Fibroblast of lung (primary cell): ENCODE data around the gene ITGB8. TPM values are rescaled to one million over a fixed set of nuclear protein-coding genes. Genes with fewer than 3 reads are reported as not detected.

ENCODE experiments used
- DNase-seq, 2 donors: peaks; one replicate each; pipeline versions ENCODE4 v3.0.0 to v3.0.0-alpha.2; 2010; ENCODE audit warnings: low read depth in 2 of 2
- H2AFZ ChIP-seq: 2 replicates; pipeline ENCODE4 v1.5.1; 2012; ENCODE audit warnings: low read length, control low read depth, inconsistent platforms
- H3K27ac ChIP-seq: 2 replicates; pipeline ENCODE4 v1.5.1; 2011; ENCODE audit warnings: low read length, control low read depth; ENCODE audit not compliant: insufficient read depth
- H3K27me3 ChIP-seq: 2 replicates; pipeline ENCODE4 v1.5.1; 2011; ENCODE audit warnings: mild to moderate bottlenecking, low read length; ENCODE audit not compliant: control insufficient read depth, insufficient read depth
- H3K36me3 ChIP-seq: 2 replicates; pipeline ENCODE4 v1.5.1; 2011; ENCODE audit warnings: low read length; ENCODE audit not compliant: control insufficient read depth, insufficient read depth
- H3K4me1 ChIP-seq: 2 replicates; pipeline ENCODE4 v1.5.1; 2011; ENCODE audit warnings: low read length; ENCODE audit not compliant: control insufficient read depth, insufficient read depth; ENCODE audit errors: extremely low read depth
- H3K4me2 ChIP-seq: 2 replicates; pipeline ENCODE4 v1.5.1; 2011; ENCODE audit warnings: low read length, control low read depth; ENCODE audit not compliant: insufficient read depth; ENCODE audit errors: extremely low read depth
- H3K4me3 ChIP-seq, 4 experiments: fragments of 200-600 bp in 1 of 4; sonication (generic) in 1 of 4; replicated peaks in 1 of 4; 2 replicates each; pipeline ENCODE4 v1.5.1; 2011 to 2016; ENCODE audit warnings: low read length in 4 of 4, low read depth in 3 of 4, mild to moderate bottlenecking in 3 of 4, control low read depth in 2 of 4, inconsistent platforms in 1 of 4, mixed read lengths in 1 of 4; ENCODE audit not compliant: insufficient read depth in 1 of 4; ENCODE audit errors: control extremely low read depth in 1 of 4
- H3K79me2 ChIP-seq: 2 replicates; pipeline ENCODE4 v1.5.1; 2012; ENCODE audit warnings: mild to moderate bottlenecking, low read length, inconsistent platforms; ENCODE audit not compliant: control insufficient read depth, insufficient read depth
- H3K9ac ChIP-seq: 2 replicates; pipeline ENCODE4 v1.5.1; 2011; ENCODE audit warnings: mild to moderate bottlenecking, low read length, control low read depth; ENCODE audit not compliant: insufficient read depth
- H3K9me3 ChIP-seq: 2 replicates; pipeline ENCODE4 v1.5.1; 2012; ENCODE audit warnings: low read depth, low read length; ENCODE audit not compliant: control insufficient read depth, insufficient read depth
- H4K20me1 ChIP-seq: 2 replicates; pipeline ENCODE4 v1.5.1; 2011; ENCODE audit warnings: low read length; ENCODE audit not compliant: control insufficient read depth, insufficient read depth; ENCODE audit errors: extremely low read depth
- CTCF ChIP-seq, 2 donors: IDR thresholded peaks in 1 of 2; conservative IDR thresholded peaks in 1 of 2; 1 replicate in 1 of 2; 2 replicates in 1 of 2; pipeline ENCODE4 v1.5.1; 2011 to 2012; ENCODE audit warnings: low read length in 2 of 2, control low read depth in 1 of 2, inconsistent platforms in 1 of 2, low read depth in 1 of 2, mild to moderate bottlenecking in 1 of 2
- EZH2 ChIP-seq: IDR thresholded peaks from 2 replicates; pipeline ENCODE4 v1.5.1; 2012; ENCODE audit warnings: low read length, control low read depth, mild to moderate bottlenecking; ENCODE audit errors: missing control alignments
- polyA plus RNA-seq, 2 donors: library from polyadenylated mRNA; depleted of rRNA in 1 of 2; stranded (reverse) in 1 of 2; unstranded in 1 of 2; fragments of >200 nt; gene quantifications; 2 replicates each; pipeline ENCODE4 v1.2.1, GENCODE V29; 2011 to 2012; ENCODE audit warnings: missing spikeins in 1 of 2
- total RNA-seq: library from RNA; depleted of rRNA; stranded (reverse); fragments of >200 nt; gene quantifications from 2 replicates; pipeline ENCODE4 v1.2.1, GENCODE V29; 2014

The ITGB8 gene
- total and polyA plus RNA-seq, 2 donors (not counting 1 experiment from before 2014, with no cell fraction given), result 3.8 to 100 TPM

- no peak for DNase-seq
- no peaks in the 10 kb centered on the region for H3K27me3 ChIP-seq
- H3K27ac ChIP-seq, result no peak overlapping the region
- no peaks in the 10 kb centered on the region for H3K4me1 ChIP-seq
- no peak overlapping the region for H3K4me2 ChIP-seq
- H3K9me3 ChIP-seq, result no peaks in the 10 kb centered on the region
- H3K36me3 ChIP-seq, result no peaks in the 10 kb centered on the region
- TF ChIP-seq EZH2 (no peak), CTCF (conservative IDR thresholded peaks at IDR 0.05 in 1 of 2, IDR thresholded peaks at IDR 0.05 in 1 of 2; ENCODE audit: low read depth in 1 of 2, low read length in 2 of 2) (no peak)
- H3K4me3 ChIP-seq, result no peak overlapping the region
- H3K79me2 ChIP-seq, result no peaks in the 10 kb centered on the region
- no peaks in the 10 kb centered on the region for H4K20me1 ChIP-seq
- no peak overlapping the region for H2AFZ ChIP-seq
- H3K9ac ChIP-seq, result no peak overlapping the region
These were observed 110.6 kb downstream of the ITGB8 start for GRCh38 chr7:20441346-20441745.

GRCh38 chr7:20441991-20442441, 111.3 kb downstream of the ITGB8 start:
- no peak for TF ChIP-seq EZH2
- TF ChIP-seq CTCF (conservative IDR thresholded peaks at IDR 0.05 in 1 of 2, IDR thresholded peaks at IDR 0.05 in 1 of 2; ENCODE audit: low read depth in 1 of 2, low read length in 2 of 2), result no peak
- no peaks in the 10 kb centered on the region for H3K4me1 ChIP-seq
- no peaks in the 10 kb centered on the region for H3K9me3 ChIP-seq
- no peaks in the 10 kb centered on the region for H3K27me3 ChIP-seq
- H4K20me1 ChIP-seq, result no peaks in the 10 kb centered on the region
- peak in 1 of 2 donors; percentile 51 for DNase-seq
- no peaks in the 10 kb centered on the region for H3K79me2 ChIP-seq
- no peak overlapping the region for H3K4me3 ChIP-seq
- H3K4me2 ChIP-seq, result no peak overlapping the region
- no peak overlapping the region for H3K27ac ChIP-seq
- no peak overlapping the region for H2AFZ ChIP-seq
- H3K36me3 ChIP-seq, result no peaks in the 10 kb centered on the region
- H3K9ac ChIP-seq, result no peak overlapping the region

DNA sequence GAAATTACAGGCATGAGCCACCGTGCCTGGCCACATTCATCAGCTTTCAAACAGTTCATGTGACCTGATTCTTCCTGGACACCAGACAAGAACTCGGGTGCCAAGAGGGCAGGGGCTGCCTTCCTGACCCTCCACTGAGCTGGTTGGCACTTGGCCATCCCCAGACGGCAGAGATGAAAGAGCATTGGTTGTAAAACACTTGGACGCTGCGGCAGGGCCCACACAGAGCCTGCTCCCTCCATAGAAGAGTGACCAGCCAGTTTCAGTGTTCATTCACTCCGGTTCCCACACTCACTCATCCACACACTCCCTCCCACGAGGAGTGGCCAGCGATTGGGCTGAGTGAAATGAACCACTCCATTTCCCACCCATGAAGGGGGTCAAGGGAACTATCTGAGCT, 112.3 kb downstream of the ITGB8 start:
- Histone ChIP-seq H3K4me3 (no peak overlapping the region), H3K4me1 (no peaks in the 10 kb centered on the region), H3K36me3 (no peaks in the 10 kb centered on the region), H4K20me1 (no peaks in the 10 kb centered on the region), H3K27ac (no peak overlapping the region), H3K27me3 (no peaks in the 10 kb centered on the region), H2AFZ (no peak overlapping the region), H3K79me2 (no peaks in the 10 kb centered on the region), H3K4me2 (no peak overlapping the region), H3K9ac (no peak overlapping the region), H3K9me3 (no peaks in the 10 kb centered on the region)
- no peak for TF ChIP-seq CTCF (conservative IDR thresholded peaks at IDR 0.05 in 1 of 2, IDR thresholded peaks at IDR 0.05 in 1 of 2; ENCODE audit: low read depth in 1 of 2, low read length in 2 of 2)
- TF ChIP-seq EZH2, result no peak
- DNase-seq, result no peak
